OCI-LY3 (cell line): ENCODE results near the gene DCC.

Experiments
- EZH2phosphoT487 ChIP-seq: fragments of 200-600 bp; shearing (Covaris generic); IDR thresholded peaks from 2 replicates; pipeline ENCODE4 v1.6.1; 2018; ENCODE audit warnings: antibody characterized with exemption, mixed run types, low read depth
- TF ChIP-seq, protein P1 (sequence below): fragments of 200-600, 300-600 bp; sonication (generic); IDR thresholded peaks from 2 replicates; pipeline ENCODE4 v1.5.1; 2014; ENCODE audit warnings: antibody characterized with exemption, low read length, low read depth

DNA sequence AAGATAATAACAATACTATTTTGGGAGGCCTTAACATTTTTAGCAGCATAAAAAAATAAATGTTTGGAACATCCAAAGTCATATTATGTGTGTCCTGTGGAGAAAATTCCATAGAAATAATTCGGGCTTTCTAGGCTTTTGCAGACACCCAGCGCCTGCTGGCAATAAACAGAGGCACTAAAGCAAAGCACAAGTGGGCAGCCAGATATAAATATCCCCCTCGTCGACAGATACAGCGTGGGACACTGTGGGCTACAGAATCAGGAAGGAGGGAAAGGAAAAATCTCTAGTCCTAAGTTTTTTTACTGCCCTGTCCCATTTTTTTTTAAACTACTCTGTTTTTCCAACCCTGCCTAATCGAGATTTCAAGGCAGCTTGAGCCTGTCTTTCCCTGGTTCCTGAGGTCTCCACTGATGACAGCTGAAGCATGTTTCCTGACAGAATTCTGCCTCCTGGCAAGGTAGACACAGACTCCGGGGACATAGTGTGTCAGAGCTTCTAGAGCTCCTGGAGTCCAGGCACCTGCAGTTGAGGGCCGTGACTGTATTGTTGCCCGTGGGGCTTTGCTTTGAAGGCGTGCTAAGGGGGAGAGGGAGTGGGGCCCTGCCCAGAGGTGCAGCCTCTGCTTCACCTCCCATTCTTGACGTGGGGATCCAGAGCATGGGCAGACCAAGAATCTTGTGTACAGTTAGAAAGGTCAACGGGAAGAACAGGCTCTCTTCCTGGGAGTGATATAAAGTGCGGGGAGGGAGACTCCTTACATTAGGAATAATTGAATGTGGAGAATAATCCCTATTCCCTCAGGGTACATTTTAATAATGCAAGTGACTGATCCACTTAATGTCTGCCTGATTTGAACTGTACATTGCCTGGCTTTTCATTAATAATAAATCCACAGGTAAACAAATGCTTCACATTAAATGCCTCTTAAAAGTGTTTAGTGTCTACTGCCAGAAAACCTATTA lies 232.3 kb downstream of the DCC start:
- TF ChIP-seq, protein P1, sequence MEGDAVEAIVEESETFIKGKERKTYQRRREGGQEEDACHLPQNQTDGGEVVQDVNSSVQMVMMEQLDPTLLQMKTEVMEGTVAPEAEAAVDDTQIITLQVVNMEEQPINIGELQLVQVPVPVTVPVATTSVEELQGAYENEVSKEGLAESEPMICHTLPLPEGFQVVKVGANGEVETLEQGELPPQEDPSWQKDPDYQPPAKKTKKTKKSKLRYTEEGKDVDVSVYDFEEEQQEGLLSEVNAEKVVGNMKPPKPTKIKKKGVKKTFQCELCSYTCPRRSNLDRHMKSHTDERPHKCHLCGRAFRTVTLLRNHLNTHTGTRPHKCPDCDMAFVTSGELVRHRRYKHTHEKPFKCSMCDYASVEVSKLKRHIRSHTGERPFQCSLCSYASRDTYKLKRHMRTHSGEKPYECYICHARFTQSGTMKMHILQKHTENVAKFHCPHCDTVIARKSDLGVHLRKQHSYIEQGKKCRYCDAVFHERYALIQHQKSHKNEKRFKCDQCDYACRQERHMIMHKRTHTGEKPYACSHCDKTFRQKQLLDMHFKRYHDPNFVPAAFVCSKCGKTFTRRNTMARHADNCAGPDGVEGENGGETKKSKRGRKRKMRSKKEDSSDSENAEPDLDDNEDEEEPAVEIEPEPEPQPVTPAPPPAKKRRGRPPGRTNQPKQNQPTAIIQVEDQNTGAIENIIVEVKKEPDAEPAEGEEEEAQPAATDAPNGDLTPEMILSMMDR: no peak
- no peak for TF ChIP-seq EZH2phosphoT487
